ENCODE results near the gene CCDC182.

DNA sequence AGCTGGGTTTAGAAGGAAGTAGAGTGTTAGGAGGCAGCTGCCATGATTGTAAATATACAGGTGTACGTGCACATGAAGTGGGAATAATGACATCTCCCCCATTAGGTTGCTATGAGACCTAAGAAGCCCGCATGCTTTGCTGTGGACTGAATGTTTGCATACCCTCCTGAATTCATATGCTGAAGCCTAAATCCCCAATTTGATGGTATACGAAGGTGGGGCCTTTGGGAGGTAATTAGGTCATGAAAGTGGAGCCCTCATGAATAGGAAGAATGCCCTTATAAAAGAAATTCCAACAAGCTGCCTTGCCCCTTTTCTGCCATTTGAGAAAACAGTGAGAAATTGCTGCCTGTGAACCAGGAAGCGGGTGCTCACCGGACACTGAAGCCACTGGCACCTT lies 44.0 kb downstream of the CCDC182 start:
- TF ChIP-seq CHD4 (IDR thresholded peaks at IDR 0.05; ENCODE audit: insufficient read depth, insufficient replicate concordance, low read depth, low read length, poor library complexity, severe bottlenecking) (no peak), ZBTB8A (IDR thresholded peaks at IDR 0.05; ENCODE audit: partially characterized antibody) (no peak), CREB1 (IDR thresholded peaks at IDR 0.05) (no peak), CREB1 (CRISPR knock-in tag; IDR thresholded peaks at IDR 0.05) (no peak), ZNF778 (CRISPR knock-in tag; IDR thresholded peaks at IDR 0.05) (no peak), CEBPG (CRISPR knock-in tag; IDR thresholded peaks at IDR 0.05) (no peak), CEBPG (tag; conservative IDR thresholded peaks at IDR 0.05 in 1 of 2, IDR thresholded peaks at IDR 0.05 in 1 of 2) (no peak)
- TF ChIP-seq, protein P1, sequence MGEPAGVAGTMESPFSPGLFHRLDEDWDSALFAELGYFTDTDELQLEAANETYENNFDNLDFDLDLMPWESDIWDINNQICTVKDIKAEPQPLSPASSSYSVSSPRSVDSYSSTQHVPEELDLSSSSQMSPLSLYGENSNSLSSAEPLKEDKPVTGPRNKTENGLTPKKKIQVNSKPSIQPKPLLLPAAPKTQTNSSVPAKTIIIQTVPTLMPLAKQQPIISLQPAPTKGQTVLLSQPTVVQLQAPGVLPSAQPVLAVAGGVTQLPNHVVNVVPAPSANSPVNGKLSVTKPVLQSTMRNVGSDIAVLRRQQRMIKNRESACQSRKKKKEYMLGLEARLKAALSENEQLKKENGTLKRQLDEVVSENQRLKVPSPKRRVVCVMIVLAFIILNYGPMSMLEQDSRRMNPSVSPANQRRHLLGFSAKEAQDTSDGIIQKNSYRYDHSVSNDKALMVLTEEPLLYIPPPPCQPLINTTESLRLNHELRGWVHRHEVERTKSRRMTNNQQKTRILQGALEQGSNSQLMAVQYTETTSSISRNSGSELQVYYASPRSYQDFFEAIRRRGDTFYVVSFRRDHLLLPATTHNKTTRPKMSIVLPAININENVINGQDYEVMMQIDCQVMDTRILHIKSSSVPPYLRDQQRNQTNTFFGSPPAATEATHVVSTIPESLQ (CRISPR knock-in tag; IDR thresholded peaks at IDR 0.05) = no peak
